ENCODE data around the gene COL26A1. TPM values are rescaled to one million over a fixed set of nuclear protein-coding genes. Genes with fewer than 3 reads are reported as not detected.
A peak's percentile ranks its signal among the peaks of the same experiment; 100 is the strongest.

The COL26A1 gene
- total and polyA plus RNA-seq, 4 donors: 0.05 to 4.7 (median 0.28) TPM

GRCh38 chr7:101562531-101563197 lies 200.0 kb downstream of the COL26A1 start:
- no peak overlapping the region for H3K4me3 ChIP-seq
- WGBS, 2 donors: 80 to 92% methylated on average over 15 of the region's 15 CpGs
- H3K36me3 ChIP-seq (ENCODE audit: control insufficient read depth in 4 of 4, insufficient read depth in 4 of 4, low read length in 4 of 4): no peaks in the 10 kb centered on the region
- no peak overlapping the region for H3K9ac ChIP-seq (ENCODE audit: insufficient read depth in 1 of 2, low read length in 2 of 2)
- TF ChIP-seq CTCF (IDR thresholded peaks at IDR 0.05; ENCODE audit: control extremely low read depth, extremely low read depth): no peak
- H3K27me3 ChIP-seq (ENCODE audit: control insufficient read depth in 3 of 3, insufficient read depth in 3 of 3, low read length in 2 of 3): no peaks in the 10 kb centered on the region
- H3K9me3 ChIP-seq (ENCODE audit: control insufficient read depth in 4 of 4, insufficient read depth in 3 of 4, low read length in 3 of 4): peaks cover 0 to 4% (median 0%) of the 10 kb centered on the region in 4 donors
- no peak for ATAC-seq (ENCODE audit: insufficient read depth, low FRiP score)
- no peak overlapping the region for H3K27ac ChIP-seq (ENCODE audit: low read depth in 1 of 2, low read length in 1 of 2)
- H3K4me1 ChIP-seq (ENCODE audit: control insufficient read depth in 5 of 5, insufficient read depth in 5 of 5, low read length in 5 of 5): peaks cover 0 to 7% (median 0%) of the 10 kb centered on the region in 5 donors
- DNase-seq: no peak

GRCh38 chr7:101563198-101563901 lies 200.7 kb downstream of the COL26A1 start:
- Histone ChIP-seq H3K9me3 (ENCODE audit: control insufficient read depth in 4 of 4, insufficient read depth in 3 of 4, low read length in 3 of 4) (peaks cover 0 to 4% (median 0%) of the 10 kb centered on the region in 4 donors), H3K4me1 (ENCODE audit: control insufficient read depth in 5 of 5, insufficient read depth in 5 of 5, low read length in 5 of 5) (peaks cover 0 to 7% (median 0%) of the 10 kb centered on the region in 5 donors), H3K9ac (ENCODE audit: insufficient read depth in 1 of 2, low read length in 2 of 2) (no peak overlapping the region), H3K36me3 (ENCODE audit: control insufficient read depth in 4 of 4, insufficient read depth in 4 of 4, low read length in 4 of 4) (no peaks in the 10 kb centered on the region), H3K27me3 (ENCODE audit: control insufficient read depth in 3 of 3, insufficient read depth in 3 of 3, low read length in 2 of 3) (no peaks in the 10 kb centered on the region), H3K27ac (ENCODE audit: low read depth in 1 of 2, low read length in 1 of 2) (no peak overlapping the region), H3K4me3 (no peak overlapping the region)
- DNase-seq (peak in 1 of 3 donors; percentile 6), ATAC-seq (ENCODE audit: insufficient read depth, low FRiP score) (no peak)
- 65 to 74% methylated on average over 15 of the region's 15 CpGs for WGBS, 2 donors
- TF ChIP-seq CTCF (IDR thresholded peaks at IDR 0.05; ENCODE audit: control extremely low read depth, extremely low read depth): no peak

- TF ChIP-seq CTCF (IDR thresholded peaks at IDR 0.05; ENCODE audit: control extremely low read depth, extremely low read depth): no peak
- no peak overlapping the region for H3K27ac ChIP-seq (ENCODE audit: low read depth in 1 of 2, low read length in 1 of 2)
- H3K9ac ChIP-seq (ENCODE audit: insufficient read depth in 1 of 2, low read length in 2 of 2): no peak overlapping the region
- H3K4me1 ChIP-seq (ENCODE audit: control insufficient read depth in 5 of 5, insufficient read depth in 5 of 5, low read length in 5 of 5): peaks cover 0 to 7% (median 0%) of the 10 kb centered on the region in 5 donors
- ATAC-seq (ENCODE audit: insufficient read depth, low FRiP score): no peak
- peaks cover 0 to 4% (median 0%) of the 10 kb centered on the region in 3 donors for H3K27me3 ChIP-seq (ENCODE audit: control insufficient read depth in 3 of 3, insufficient read depth in 3 of 3, low read length in 2 of 3)
- WGBS, 2 donors: 62 to 69% methylated on average over 23 of the region's 23 CpGs
- peaks cover 0 to 4% (median 0%) of the 10 kb centered on the region in 4 donors for H3K9me3 ChIP-seq (ENCODE audit: control insufficient read depth in 4 of 4, insufficient read depth in 3 of 4, low read length in 3 of 4)
- H3K36me3 ChIP-seq (ENCODE audit: control insufficient read depth in 4 of 4, insufficient read depth in 4 of 4, low read length in 4 of 4): no peaks in the 10 kb centered on the region
- no peak for DNase-seq
- peak overlapping the region; percentile 2 for H3K4me3 ChIP-seq
These were observed 201.5 kb downstream of the COL26A1 start for GRCh38 chr7:101563943-101564777.
